Mesenchymal stem cell (in vitro differentiated cells and primary cell): ENCODE measurements around the gene CSTF2. TPM values are rescaled to one million over a fixed set of nuclear protein-coding genes. Genes with fewer than 3 reads are reported as not detected.
"Not testable (repeated sequence)": the region's sequence is repeated elsewhere in the genome, so short reads cannot be mapped to it uniquely, and the experiment has no call there.

Experiments used
- DNase-seq: peaks from one replicate; pipeline ENCODE4 v3.0.0-alpha.2; 2013
- H2AFZ ChIP-seq: one replicate; pipeline ENCODE4 v1.6.1; 2013; ENCODE audit warnings: low read depth, mild to moderate bottlenecking, control low read depth, inconsistent platforms, low read length, moderate library complexity
- H2AK5ac ChIP-seq: 2 replicates; pipeline ENCODE4 v1.6.1; 2013; ENCODE audit warnings: low read length, moderate library complexity, mild to moderate bottlenecking, inconsistent platforms; ENCODE audit not compliant: severe bottlenecking
- H2BK120ac ChIP-seq: one replicate; pipeline ENCODE4 v1.6.1; 2013; ENCODE audit warnings: low read depth, mild to moderate bottlenecking, inconsistent platforms, low read length, moderate library complexity
- H2BK12ac ChIP-seq, 2 experiments: one replicate each; pipeline ENCODE4 v1.6.1; 2013; ENCODE audit warnings: inconsistent platforms in 2 of 2, low read length in 2 of 2, mild to moderate bottlenecking in 2 of 2, moderate library complexity in 2 of 2, control low read depth in 1 of 2
- H2BK15ac ChIP-seq: one replicate; pipeline ENCODE4 v1.6.1; 2013; ENCODE audit warnings: mild to moderate bottlenecking, low read depth, inconsistent platforms; ENCODE audit not compliant: poor library complexity, severe bottlenecking
- H2BK5ac ChIP-seq: 2 replicates; pipeline ENCODE4 v1.6.1; 2013; ENCODE audit warnings: low read depth, mild to moderate bottlenecking, low read length, control low read depth, inconsistent platforms; ENCODE audit not compliant: poor library complexity, severe bottlenecking
- H3K14ac ChIP-seq, 2 experiments: one replicate each; pipeline ENCODE4 v1.6.1; 2013; ENCODE audit warnings: inconsistent platforms in 2 of 2, low read length in 2 of 2, control low read depth in 1 of 2, mild to moderate bottlenecking in 1 of 2, moderate library complexity in 1 of 2
- H3K18ac ChIP-seq, 2 experiments: one replicate each; pipeline ENCODE4 v1.6.1; 2013; ENCODE audit warnings: inconsistent platforms in 2 of 2, low read length in 2 of 2, control low read depth in 1 of 2, low read depth in 1 of 2, mild to moderate bottlenecking in 1 of 2
- H3K23ac ChIP-seq, 2 experiments: one replicate each; pipeline ENCODE4 v1.6.1; 2013; ENCODE audit warnings: inconsistent platforms in 2 of 2, low read length in 2 of 2, mild to moderate bottlenecking in 2 of 2, moderate library complexity in 2 of 2, control low read depth in 1 of 2
- H3K27ac ChIP-seq: 2 replicates; pipeline ENCODE4 v1.5.1; 2013; ENCODE audit warnings: mild to moderate bottlenecking, moderate library complexity, low read length, control low read depth, inconsistent platforms; ENCODE audit not compliant: poor library complexity, severe bottlenecking
- H3K27me3 ChIP-seq, 2 experiments: 2 replicates each; pipeline versions ENCODE4 v1.6.1 to v1.7.0; 2013; ENCODE audit warnings: low read length in 2 of 2, mild to moderate bottlenecking in 2 of 2, moderate library complexity in 2 of 2, control low read depth in 1 of 2, inconsistent platforms in 1 of 2; ENCODE audit not compliant: control insufficient read depth in 1 of 2, insufficient read depth in 1 of 2
- H3K36me3 ChIP-seq, 2 experiments: 2 replicates each; pipeline versions ENCODE4 v1.6.1 to v1.7.0; 2013; ENCODE audit warnings: low read length in 2 of 2, control low read depth in 1 of 2, inconsistent platforms in 1 of 2, low read depth in 1 of 2, mild to moderate bottlenecking in 1 of 2; ENCODE audit not compliant: insufficient read depth in 2 of 2, control insufficient read depth in 1 of 2
- H3K4ac ChIP-seq, 2 experiments: one replicate each; pipeline ENCODE4 v1.6.1; 2013; ENCODE audit warnings: inconsistent platforms in 2 of 2, low read length in 2 of 2, mild to moderate bottlenecking in 2 of 2, moderate library complexity in 2 of 2, control low read depth in 1 of 2, low read depth in 1 of 2
- H3K4me1 ChIP-seq: 2 replicates; pipeline ENCODE4 v1.6.1; 2013; ENCODE audit warnings: low read depth, low read length, control low read depth; ENCODE audit not compliant: control insufficient read depth, insufficient read depth
- H3K4me2 ChIP-seq: 2 replicates; pipeline ENCODE4 v1.6.1; 2013; ENCODE audit warnings: low read length, mild to moderate bottlenecking, inconsistent platforms; ENCODE audit not compliant: poor library complexity, severe bottlenecking
- H3K4me3 ChIP-seq, 2 experiments: 2 replicates each; pipeline versions ENCODE4 v1.5.1 to v1.7.0; 2013; ENCODE audit warnings: low read length in 2 of 2, mild to moderate bottlenecking in 2 of 2, control low read depth in 1 of 2, low read depth in 1 of 2; ENCODE audit not compliant: insufficient read depth in 1 of 2
- H3K79me1 ChIP-seq: replicated peaks from 2 replicates; pipeline ENCODE4 v1.6.1; 2013; ENCODE audit warnings: mild to moderate bottlenecking, control low read depth, low read length, inconsistent platforms; ENCODE audit not compliant: poor library complexity, severe bottlenecking
- H3K9ac ChIP-seq: 2 replicates; pipeline ENCODE4 v1.7.0; 2013; ENCODE audit warnings: mild to moderate bottlenecking, low read length, moderate library complexity
- H3K9me3 ChIP-seq: 2 replicates; pipeline ENCODE4 v1.7.0; 2013; ENCODE audit warnings: mild to moderate bottlenecking, low read length; ENCODE audit not compliant: control insufficient read depth
- H4K8ac ChIP-seq: one replicate; pipeline ENCODE4 v1.6.1; 2013; ENCODE audit warnings: inconsistent platforms, mild to moderate bottlenecking, low read length, moderate library complexity
- H4K91ac ChIP-seq: one replicate; pipeline ENCODE4 v1.6.1; 2013; ENCODE audit warnings: mild to moderate bottlenecking, low read length, inconsistent platforms
- WGBS: methylation state at CpG from one replicate; pipeline ENCODE4 v1.1.7; 2013; ENCODE audit warnings: mixed read lengths; 5-methylcytosine and 5-hydroxymethylcytosine counted together
- polyA plus RNA-seq, 2 experiments: library from polyadenylated mRNA; stranded (reverse); fragments of 200-250 nt; gene quantifications; one replicate each; pipeline ENCODE4 v1.2.3, GENCODE V29; 2013

Gene CSTF2, protein sequence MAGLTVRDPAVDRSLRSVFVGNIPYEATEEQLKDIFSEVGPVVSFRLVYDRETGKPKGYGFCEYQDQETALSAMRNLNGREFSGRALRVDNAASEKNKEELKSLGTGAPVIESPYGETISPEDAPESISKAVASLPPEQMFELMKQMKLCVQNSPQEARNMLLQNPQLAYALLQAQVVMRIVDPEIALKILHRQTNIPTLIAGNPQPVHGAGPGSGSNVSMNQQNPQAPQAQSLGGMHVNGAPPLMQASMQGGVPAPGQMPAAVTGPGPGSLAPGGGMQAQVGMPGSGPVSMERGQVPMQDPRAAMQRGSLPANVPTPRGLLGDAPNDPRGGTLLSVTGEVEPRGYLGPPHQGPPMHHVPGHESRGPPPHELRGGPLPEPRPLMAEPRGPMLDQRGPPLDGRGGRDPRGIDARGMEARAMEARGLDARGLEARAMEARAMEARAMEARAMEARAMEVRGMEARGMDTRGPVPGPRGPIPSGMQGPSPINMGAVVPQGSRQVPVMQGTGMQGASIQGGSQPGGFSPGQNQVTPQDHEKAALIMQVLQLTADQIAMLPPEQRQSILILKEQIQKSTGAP
- polyA plus RNA-seq (2013, experiment 1 of 2), result 8.2 TPM
- 8.3 TPM for polyA plus RNA-seq (2013, experiment 2 of 2)

DNA sequence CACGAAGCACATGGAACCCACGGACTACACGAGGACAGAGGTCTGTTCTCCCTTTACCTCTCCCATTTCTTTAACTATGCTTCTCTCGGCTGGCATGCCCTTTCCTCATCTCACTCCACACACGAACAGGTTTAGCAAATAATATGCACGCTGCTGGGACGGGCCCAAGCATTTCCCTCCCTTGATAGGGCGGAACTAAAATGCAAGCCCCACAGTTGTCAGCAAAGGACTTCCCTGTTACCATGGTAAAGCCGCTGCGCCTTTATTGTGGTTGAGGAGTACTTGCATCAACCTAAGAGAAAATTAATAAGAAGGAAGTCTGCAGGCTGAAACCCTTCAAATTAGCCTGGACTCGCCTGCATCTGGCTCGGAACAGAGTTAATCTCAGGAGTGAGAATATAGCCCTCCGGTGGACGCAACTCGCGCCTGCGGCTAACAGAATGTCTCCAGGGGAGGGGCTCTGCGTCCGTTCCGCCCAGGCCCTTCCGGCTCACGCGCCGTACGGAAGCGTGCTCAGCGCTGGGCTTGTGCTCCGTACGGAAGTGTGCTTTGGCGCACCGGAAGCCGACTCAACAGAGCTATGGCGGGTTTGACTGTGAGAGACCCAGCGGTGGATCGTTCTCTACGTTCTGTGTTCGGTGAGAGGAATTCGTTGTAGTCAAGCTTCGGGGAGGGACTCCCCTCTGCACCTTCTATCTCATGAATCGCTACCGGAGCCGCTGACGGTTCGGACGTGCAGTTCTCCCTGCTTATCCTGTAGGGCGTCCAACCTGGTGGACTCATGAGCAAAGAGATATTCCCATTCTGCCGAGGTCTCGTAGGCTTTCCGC, at the start of gene CSTF2:
Gene CSTF2, plus strand, starts transcription at position 555 of the 830 bp plus-strand sequence. Its CDS starts 26 bp downstream, at position 581.
- peaks cover 0 to 30% of the 10 kb centered on the region in 2 experiments for H3K27me3 ChIP-seq
- peak within 1 kb of the TSS; percentile 69 for H2AFZ ChIP-seq
- no peak within 1 kb of the TSS for H3K23ac ChIP-seq
- no peak within 1 kb of the TSS for H2BK120ac ChIP-seq
- H2BK12ac ChIP-seq, result no peak within 1 kb of the TSS
- peaks cover 4 to 30% of the 10 kb centered on the region in 2 experiments for H3K36me3 ChIP-seq
- H3K9ac ChIP-seq, result peak within 1 kb of the TSS; percentile 89
- no peak within 1 kb of the TSS for H2AK5ac ChIP-seq
- H3K4ac ChIP-seq, result peak within 1 kb of the TSS in 1 of 2 experiments; percentile 41
- H3K14ac ChIP-seq, result peak within 1 kb of the TSS in 1 of 2 experiments; percentile 75
- peak within 1 kb of the TSS in 1 of 2 experiments; percentile 18 for H3K18ac ChIP-seq
- no peaks in the 10 kb centered on the region for H3K79me1 ChIP-seq
- H3K27ac ChIP-seq, result no peak within 1 kb of the TSS
- no peak within 1 kb of the TSS for H2BK5ac ChIP-seq
- no peak within 1 kb of the TSS for H2BK15ac ChIP-seq
- H3K4me2 ChIP-seq, result peak within 1 kb of the TSS; percentile 66
- peak within 1 kb of the TSS; percentile 74 to 79 for H3K4me3 ChIP-seq
- 2% methylated on average over 28 of the region's 49 CpGs for WGBS
- peaks cover 2% of the 10 kb centered on the region for H3K4me1 ChIP-seq
- H3K9me3 ChIP-seq, result no peaks in the 10 kb centered on the region
- peak; percentile 85 for DNase-seq
- no peak within 1 kb of the TSS for H4K91ac ChIP-seq
- peak within 1 kb of the TSS; percentile 89 for H4K8ac ChIP-seq

DNA sequence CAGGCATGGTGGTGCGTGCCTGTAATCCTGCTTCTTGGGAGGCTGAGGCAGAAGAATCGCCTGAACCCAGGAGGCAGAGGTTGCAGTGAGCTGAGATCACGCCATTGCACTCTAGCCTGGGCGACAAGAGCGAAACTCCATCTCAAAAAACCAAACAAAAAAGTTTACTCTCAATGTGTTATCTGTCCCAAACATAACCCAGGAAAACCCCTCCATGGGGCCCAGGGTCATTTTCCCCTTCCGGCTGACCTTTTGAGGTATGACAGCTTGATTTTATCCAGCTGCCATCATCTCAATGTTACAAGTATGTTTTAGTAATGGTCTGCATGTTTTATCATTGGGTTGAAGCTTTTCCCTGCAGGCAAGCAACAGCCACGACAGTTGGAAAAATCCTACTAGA, 23.8 kb upstream of the CSTF2 start:
- H3K9me3 ChIP-seq, DNase-seq, H3K79me1 ChIP-seq, H3K36me3 ChIP-seq, H2BK15ac ChIP-seq, H2BK120ac ChIP-seq, H3K4me3 ChIP-seq, H2AFZ ChIP-seq, H3K27ac ChIP-seq, H3K9ac ChIP-seq, H4K91ac ChIP-seq, H3K18ac ChIP-seq, H3K4me1 ChIP-seq, H3K23ac ChIP-seq, H2AK5ac ChIP-seq, H2BK5ac ChIP-seq, H4K8ac ChIP-seq, H2BK12ac ChIP-seq, H3K4ac ChIP-seq, H3K14ac ChIP-seq, H3K4me2 ChIP-seq: not testable (repeated sequence)
- H3K27me3 ChIP-seq, result peaks cover 0 to 50% of the 10 kb centered on the region in 2 experiments
- WGBS, result 100% methylated on average over 2 of the region's 7 CpGs

DNA sequence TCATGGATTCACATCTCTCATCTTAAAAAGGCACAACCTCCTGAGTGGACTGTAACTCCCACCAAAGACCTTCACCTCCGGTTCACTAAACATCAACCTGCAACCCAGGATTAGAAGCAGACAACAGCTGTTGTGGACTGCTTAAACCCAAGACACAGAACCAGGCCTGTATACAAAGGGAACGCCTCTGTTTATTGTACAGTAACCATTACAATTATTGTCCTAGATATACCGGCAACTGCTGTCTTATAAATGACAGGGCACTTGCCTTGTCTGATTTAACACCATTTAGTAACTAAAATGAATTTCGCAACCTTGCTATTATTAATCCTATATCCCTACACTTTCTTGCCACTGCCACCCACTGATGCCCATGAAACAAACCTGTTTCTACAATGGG, 22.8 kb upstream of the CSTF2 start:
- Histone ChIP-seq H3K36me3 (no peaks in the 10 kb centered on the region), H3K14ac (no peak overlapping the region), H2AK5ac (no peak overlapping the region), H3K4me1 (no peaks in the 10 kb centered on the region), H2BK120ac (no peak overlapping the region), H3K18ac (no peak overlapping the region), H3K4me2 (no peak overlapping the region), H3K79me1 (no peaks in the 10 kb centered on the region), H2BK15ac (no peak overlapping the region), H3K9ac (no peak overlapping the region), H2AFZ (no peak overlapping the region), H3K4ac (no peak overlapping the region), H3K27ac (no peak overlapping the region), H3K23ac (no peak overlapping the region), H3K9me3 (no peaks in the 10 kb centered on the region), H4K8ac (no peak overlapping the region), H3K4me3 (no peak overlapping the region), H3K27me3 (peaks cover 2 to 56% of the 10 kb centered on the region in 2 experiments), H2BK12ac (no peak overlapping the region), H4K91ac (no peak overlapping the region), H2BK5ac (no peak overlapping the region)
- WGBS, result 93% methylated on average over 4 of the region's 4 CpGs
- no peak for DNase-seq
